GM08714 (cell line): ENCODE data around the gene CTDNEP1.

Experiments used
- H3K4me3 ChIP-seq: fragments of 200-500 bp; sonication (Bioruptor generic); 2 replicates; pipeline ENCODE4 v1.5.1; 2014; ENCODE audit warnings: mild to moderate bottlenecking, low read length, inconsistent platforms
- ZNF274 ChIP-seq: IDR thresholded peaks from 2 replicates; pipeline ENCODE4 v1.6.1; 2012; ENCODE audit warnings: mild to moderate bottlenecking, low read depth, low read length

The CTDNEP1 gene

DNA sequence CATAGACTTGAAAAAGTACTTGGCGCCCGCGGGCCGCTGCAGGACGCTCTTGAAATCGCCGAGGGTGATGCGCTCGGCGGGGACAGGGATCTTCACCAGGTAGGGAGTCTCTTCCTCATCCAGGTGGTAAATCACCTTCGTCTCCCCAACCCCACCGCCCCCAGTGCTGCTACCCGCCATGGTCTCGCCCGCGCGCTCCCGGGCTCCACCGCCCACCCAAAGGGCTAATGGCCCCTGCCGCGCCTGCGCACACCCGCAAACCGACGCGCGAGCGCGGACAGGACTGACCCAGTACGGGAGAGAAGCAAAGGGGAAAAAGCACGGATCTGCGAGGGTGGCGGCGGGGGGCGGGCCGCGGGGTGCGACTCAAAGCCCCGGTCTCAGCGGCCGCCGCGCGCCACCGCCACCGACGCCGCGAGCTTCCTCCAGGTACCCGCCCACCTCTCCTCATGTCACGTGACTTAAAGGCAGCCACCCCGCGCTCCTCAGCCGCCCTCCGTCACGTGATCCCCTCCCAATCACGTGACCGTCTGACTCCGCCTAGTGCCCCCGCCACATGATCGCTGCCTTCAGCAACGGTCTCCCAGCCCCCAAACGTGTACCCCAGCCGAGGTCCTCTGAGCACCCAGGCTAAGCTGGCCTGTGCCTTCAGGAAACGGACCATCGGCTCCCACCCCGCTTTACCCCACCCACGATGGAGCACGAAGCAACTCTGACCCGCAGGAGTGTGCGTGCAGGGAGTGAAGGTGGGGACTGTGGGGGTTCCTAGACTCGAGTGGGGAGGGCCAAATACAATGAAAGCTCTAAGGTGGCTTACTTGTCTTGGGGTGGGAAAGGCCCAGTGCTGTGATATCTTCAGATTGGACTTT, 17.2 kb downstream of the CTDNEP1 start, which contains the start of gene DVL2:
Gene DVL2 (minus strand): TSS at position 435 of the 869 bp plus-strand sequence. CDS start 255 bp downstream, at position 180.
- TF ChIP-seq ZNF274 = no peak
- peak within 1 kb of the TSS; percentile 91 for H3K4me3 ChIP-seq

GRCh38 chr17:7233701-7234082, 17.8 kb downstream of the CTDNEP1 start:
- peak overlapping the region; percentile 91 for H3K4me3 ChIP-seq
- no peak for TF ChIP-seq ZNF274

GRCh38 chr17:7232114-7232513, 19.4 kb downstream of the CTDNEP1 start:
- TF ChIP-seq ZNF274 = no peak
- H3K4me3 ChIP-seq = no peak overlapping the region

DNA sequence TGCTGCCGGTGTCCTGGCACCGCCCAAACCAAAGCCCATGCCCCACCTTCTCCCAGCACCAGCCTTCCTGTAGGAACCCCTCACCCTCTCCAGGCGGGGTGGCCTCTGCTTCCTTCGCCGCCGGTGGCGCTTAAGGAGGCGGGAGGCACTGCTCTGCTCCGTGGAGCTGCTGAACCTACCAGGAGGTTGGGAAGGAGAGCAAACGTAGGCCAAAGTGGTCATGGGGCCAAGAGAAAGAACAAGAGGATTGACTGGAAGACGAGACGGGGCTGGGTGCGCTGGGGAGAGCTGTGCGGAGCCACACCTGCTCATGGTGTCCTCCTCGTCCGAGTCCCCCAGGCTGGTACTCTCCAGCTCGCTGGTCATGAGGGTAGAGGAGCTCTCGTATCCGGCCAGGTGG, 22.0 kb downstream of the CTDNEP1 start:
- no peak overlapping the region for H3K4me3 ChIP-seq
- TF ChIP-seq ZNF274 = no peak

DNA sequence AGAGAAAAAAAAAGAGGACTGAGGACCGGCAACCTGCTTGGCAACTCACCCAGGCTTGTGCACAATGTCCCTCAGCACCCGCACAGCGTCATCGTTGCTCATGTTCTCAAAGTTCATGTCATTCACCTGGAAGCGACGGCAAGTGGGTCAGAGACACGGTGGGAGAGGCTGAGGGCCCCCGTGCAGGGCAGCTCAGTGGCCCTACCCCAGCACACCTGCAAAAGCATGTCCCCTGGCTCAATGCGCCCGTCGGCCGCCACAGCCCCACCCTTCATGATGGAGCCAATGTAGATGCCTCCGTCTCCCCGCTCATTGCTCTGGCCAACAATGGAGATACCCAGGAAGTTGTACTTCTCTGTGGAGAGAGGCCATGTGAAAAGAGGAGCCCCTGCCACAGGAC, 22.6 kb downstream of the CTDNEP1 start:
- no peak overlapping the region for H3K4me3 ChIP-seq
- TF ChIP-seq ZNF274 = no peak

GRCh38 chr17:7226721-7227710, 24.5 kb downstream of the CTDNEP1 start:
- H3K4me3 ChIP-seq = no peak overlapping the region
- TF ChIP-seq ZNF274 = no peak

DNA sequence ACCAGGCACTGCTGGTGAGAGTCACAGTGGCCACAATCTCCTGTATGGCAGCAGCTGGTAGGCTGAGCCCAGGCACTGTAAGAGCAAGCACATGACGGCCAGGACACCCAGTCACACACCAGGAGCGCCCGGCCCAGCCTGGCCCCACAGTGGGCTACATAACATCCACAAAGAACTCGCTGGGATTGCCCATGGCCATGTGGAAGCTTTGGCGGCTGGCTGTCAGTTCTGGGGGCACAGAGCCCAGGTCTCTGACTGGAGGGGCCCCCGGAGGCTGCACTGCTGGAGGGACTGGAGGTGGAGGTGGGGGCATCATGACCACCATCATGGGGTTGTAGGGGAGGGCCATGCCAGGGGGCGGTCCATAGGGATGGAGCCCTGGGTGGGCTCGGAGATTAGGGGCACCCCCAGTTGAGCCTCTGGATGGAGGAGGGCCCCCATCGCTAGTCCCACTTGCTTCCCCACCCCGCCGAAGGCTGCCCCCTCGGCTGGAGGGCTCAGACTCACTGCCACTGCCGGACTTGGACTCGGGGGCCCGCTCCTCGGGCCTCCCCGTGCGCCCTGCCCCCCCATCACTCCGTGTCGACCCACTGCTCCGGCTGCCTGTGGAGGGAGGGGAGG, 25.7 kb downstream of the CTDNEP1 start:
- no peak for TF ChIP-seq ZNF274
- H3K4me3 ChIP-seq = no peak overlapping the region

GRCh38 chr17:7224661-7225111, 26.8 kb downstream of the CTDNEP1 start:
- TF ChIP-seq ZNF274 = no peak
- H3K4me3 ChIP-seq = no peak overlapping the region

DNA sequence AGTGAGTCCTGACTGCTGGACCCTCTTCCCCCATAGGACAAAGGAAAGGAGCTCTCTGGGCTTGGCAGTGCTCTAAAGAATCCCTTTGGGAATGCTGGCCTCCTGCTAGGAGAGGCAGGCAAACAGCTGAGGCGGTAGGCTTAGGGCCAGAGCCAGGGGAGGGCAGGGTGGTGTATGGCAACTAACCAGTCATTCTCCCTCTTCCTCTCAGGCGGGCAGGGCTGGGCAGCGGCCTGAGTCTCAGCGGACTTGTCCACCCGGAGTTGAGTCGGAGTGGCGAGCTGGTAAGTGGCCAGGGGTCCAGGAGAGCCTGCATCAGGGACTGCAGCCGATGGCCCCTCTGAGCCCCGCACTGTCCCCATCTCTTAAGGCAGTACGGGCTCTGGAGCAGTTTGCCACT, 27.4 kb downstream of the CTDNEP1 start:
- no peak overlapping the region for H3K4me3 ChIP-seq
- TF ChIP-seq ZNF274 = no peak

DNA sequence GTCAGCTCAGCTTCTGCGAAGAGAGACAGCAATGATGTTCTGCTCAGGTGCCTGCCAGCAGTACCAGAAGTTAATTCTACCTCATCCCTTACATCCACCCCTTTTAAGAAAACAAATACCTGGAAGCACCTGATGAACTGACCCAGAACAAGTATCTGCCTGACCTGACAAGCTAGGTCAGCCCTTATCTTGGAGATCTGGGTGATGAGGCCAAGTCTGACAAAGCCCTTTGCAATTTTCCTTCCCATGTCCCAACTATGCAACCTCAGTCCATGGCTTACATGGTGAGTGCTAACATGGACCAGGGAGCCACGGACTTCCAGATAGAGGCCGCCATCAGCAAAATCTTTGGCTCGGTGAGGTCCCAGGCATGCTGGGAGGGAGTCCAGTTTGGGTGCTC, 28.2 kb downstream of the CTDNEP1 start:
- TF ChIP-seq ZNF274 = no peak
- no peak overlapping the region for H3K4me3 ChIP-seq

- TF ChIP-seq ZNF274 = no peak
These were observed 28.6 kb downstream of the CTDNEP1 start for GRCh38 chr17:7222972-7223292.

DNA sequence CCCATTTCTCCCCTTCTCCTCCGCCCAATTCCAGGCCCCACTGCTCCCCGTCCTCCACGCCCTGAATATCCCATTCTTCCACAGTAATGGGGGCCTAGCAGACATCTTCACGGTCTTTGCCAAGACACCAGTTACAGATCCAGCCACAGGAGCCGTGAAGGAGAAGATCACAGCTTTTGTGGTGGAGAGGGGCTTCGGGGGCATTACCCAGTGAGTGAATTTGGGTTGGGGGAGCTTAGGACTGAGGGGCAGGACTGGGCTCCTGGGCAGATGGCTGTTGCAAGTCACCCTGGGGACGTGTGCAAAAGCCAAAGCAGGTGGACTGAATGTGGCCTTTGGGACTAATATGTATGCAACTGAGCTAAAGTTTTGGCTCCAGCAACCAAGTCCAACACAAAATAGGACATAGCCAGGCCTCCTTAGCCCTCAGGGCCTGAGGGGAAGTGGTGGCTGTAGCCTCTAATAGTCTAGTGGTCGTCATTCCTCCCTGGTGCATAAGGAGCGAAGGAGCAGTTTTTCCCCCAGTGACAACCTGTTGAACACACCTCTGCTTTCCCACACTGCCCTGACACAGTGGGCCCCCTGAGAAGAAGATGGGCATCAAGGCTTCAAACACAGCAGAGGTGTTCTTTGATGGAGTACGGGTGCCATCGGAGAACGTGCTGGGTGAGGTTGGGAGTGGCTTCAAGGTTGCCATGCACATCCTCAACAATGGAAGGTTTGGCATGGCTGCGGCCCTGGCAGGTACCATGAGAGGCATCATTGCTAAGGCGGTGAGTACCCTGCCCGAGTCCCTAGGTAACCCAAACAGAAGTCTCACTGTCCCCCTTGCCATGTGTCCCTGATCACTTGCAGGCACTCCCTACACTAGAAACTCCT, 29.2 kb downstream of the CTDNEP1 start:
- no peak overlapping the region for H3K4me3 ChIP-seq
- TF ChIP-seq ZNF274 = no peak

More at GRCh38 chr17:7222972-7223292, 28.6 kb downstream of the CTDNEP1 start:
- H3K4me3 ChIP-seq = no peak overlapping the region
